HL-60 (cell line): ENCODE results near the gene LSAMP.

ENCODE experiments used
- DNase-seq, 2 experiments: peaks; one replicate each; pipeline ENCODE4 v3.0.0-alpha.2; 2010 to 2020; ENCODE audit warnings: low read depth in 1 of 2, low spot score in 1 of 2
- H3K27ac ChIP-seq: fragments of 250-450 bp; sonication (Bioruptor Pico); replicated peaks from 2 replicates; pipeline ENCODE4 v1.5.1; 2020; ENCODE audit warnings: mild to moderate bottlenecking, moderate library complexity
- H3K27me3 ChIP-seq: fragments of 250-450 bp; sonication (Bioruptor Pico); 2 replicates; pipeline ENCODE4 v1.5.1; 2021; ENCODE audit warnings: mild to moderate bottlenecking, moderate library complexity; ENCODE audit not compliant: insufficient read depth, poor library complexity, severe bottlenecking
- H3K4me3 ChIP-seq: replicated peaks from 2 replicates; pipeline ENCODE4 v1.5.1; 2011; ENCODE audit warnings: mild to moderate bottlenecking, control low read depth, low read length; ENCODE audit not compliant: insufficient read depth
- CTCF ChIP-seq: IDR thresholded peaks from one replicate; pipeline ENCODE4 v1.5.1; 2011; ENCODE audit warnings: low read length, control low read depth, inconsistent platforms; ENCODE audit not compliant: insufficient read depth
- GABPA ChIP-seq: IDR thresholded peaks from 2 replicates; pipeline ENCODE4 v1.6.1; 2012; ENCODE audit warnings: low read depth
- POLR2AphosphoS5 ChIP-seq: IDR thresholded peaks from 2 replicates; pipeline ENCODE4 v1.6.1; 2012; ENCODE audit warnings: low read depth
- REST ChIP-seq: IDR thresholded peaks from 2 replicates; pipeline ENCODE4 v1.6.1; 2012; ENCODE audit warnings: low read depth; ENCODE audit not compliant: insufficient replicate concordance
- SPI1 ChIP-seq: IDR thresholded peaks from 2 replicates; pipeline ENCODE4 v1.6.1; 2012; ENCODE audit warnings: low read depth, mild to moderate bottlenecking, borderline replicate concordance

LSAMP gene

GRCh38 chr3:115932807-115933206 is 512.5 kb downstream of the LSAMP start:
- TF ChIP-seq REST = no peak
- TF ChIP-seq GABPA = no peak
- no peak for TF ChIP-seq POLR2AphosphoS5
- no peak for TF ChIP-seq CTCF
- no peak for TF ChIP-seq SPI1
- H3K27ac ChIP-seq = no peak overlapping the region

GRCh38 chr3:115931581-115931980 is 513.7 kb downstream of the LSAMP start:
- no peak overlapping the region for H3K27ac ChIP-seq
- no peaks in the 10 kb centered on the region for H3K27me3 ChIP-seq
- no peak overlapping the region for H3K4me3 ChIP-seq
- TF ChIP-seq POLR2AphosphoS5 = no peak
- DNase-seq = no peak

More at GRCh38 chr3:115932807-115933206, 512.5 kb downstream of the LSAMP start:
- Histone ChIP-seq H3K27me3 (no peaks in the 10 kb centered on the region), H3K4me3 (no peak overlapping the region)
- DNase-seq = no peak

- Histone ChIP-seq H3K27me3 (no peaks in the 10 kb centered on the region), H3K27ac (no peak overlapping the region), H3K4me3 (no peak overlapping the region)
- no peak for DNase-seq
- TF ChIP-seq REST (no peak), CTCF (no peak), GABPA (no peak), POLR2AphosphoS5 (no peak), SPI1 (no peak)
These were observed 514.4 kb downstream of the LSAMP start for GRCh38 chr3:115930922-115931321.

GRCh38 chr3:115930168-115930567 is 515.1 kb downstream of the LSAMP start:
- Histone ChIP-seq H3K4me3 (no peak overlapping the region), H3K27me3 (no peaks in the 10 kb centered on the region), H3K27ac (no peak overlapping the region)
- no peak for DNase-seq
- TF ChIP-seq REST (no peak), CTCF (no peak), SPI1 (no peak), GABPA (no peak), POLR2AphosphoS5 (no peak)
